Stomach (tissue), 4 donors: Measurements from ENCODE around the gene SLC4A4.

ENCODE experiments used
- POLR2A ChIP-seq, 4 donors: fragments of 450-650 bp; IDR thresholded peaks; one replicate each; pipeline ENCODE4 v1.6.1; 2016; ENCODE audit warnings: antibody characterized with exemption in 4 of 4, control low read depth in 2 of 4, mild to moderate bottlenecking in 1 of 4, moderate library complexity in 1 of 4
- TF ChIP-seq, protein P1 (sequence below), 7 experiments: fragments of 450-650 bp in 4 of 7; fragments of 200-600 bp in 3 of 7; sonication (generic) in 3 of 7; IDR thresholded peaks; one replicate each; pipeline ENCODE4 v1.5.1; 2016 to 2019; ENCODE audit warnings: antibody characterized with exemption in 7 of 7, control low read depth in 2 of 7, mild to moderate bottlenecking in 1 of 7

DNA sequence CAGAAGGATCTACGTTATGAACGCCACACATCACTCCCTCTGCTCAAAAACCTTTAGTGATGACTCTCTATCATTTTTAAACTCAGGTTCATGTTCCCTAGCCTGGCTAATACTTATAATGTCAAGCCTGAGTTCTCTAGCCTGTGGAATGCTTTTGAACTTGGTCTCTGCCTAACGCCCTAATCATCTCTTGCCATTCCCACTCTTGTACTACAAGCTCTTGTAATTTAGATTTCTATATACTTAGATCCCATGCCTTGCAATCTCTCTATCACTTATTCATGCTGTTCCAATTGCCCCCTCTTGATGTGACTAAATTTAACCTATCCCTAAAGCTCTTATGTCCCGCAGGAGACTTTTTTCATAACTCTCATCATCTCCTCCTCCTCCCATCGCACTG lies 40.3 kb downstream of the SLC4A4 start:
- no peak for TF ChIP-seq POLR2A (IDR thresholded peaks at IDR 0.05)
- TF ChIP-seq, protein P1, sequence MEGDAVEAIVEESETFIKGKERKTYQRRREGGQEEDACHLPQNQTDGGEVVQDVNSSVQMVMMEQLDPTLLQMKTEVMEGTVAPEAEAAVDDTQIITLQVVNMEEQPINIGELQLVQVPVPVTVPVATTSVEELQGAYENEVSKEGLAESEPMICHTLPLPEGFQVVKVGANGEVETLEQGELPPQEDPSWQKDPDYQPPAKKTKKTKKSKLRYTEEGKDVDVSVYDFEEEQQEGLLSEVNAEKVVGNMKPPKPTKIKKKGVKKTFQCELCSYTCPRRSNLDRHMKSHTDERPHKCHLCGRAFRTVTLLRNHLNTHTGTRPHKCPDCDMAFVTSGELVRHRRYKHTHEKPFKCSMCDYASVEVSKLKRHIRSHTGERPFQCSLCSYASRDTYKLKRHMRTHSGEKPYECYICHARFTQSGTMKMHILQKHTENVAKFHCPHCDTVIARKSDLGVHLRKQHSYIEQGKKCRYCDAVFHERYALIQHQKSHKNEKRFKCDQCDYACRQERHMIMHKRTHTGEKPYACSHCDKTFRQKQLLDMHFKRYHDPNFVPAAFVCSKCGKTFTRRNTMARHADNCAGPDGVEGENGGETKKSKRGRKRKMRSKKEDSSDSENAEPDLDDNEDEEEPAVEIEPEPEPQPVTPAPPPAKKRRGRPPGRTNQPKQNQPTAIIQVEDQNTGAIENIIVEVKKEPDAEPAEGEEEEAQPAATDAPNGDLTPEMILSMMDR (IDR thresholded peaks at IDR 0.05) = no peak
